ENCODE results near the gene SLC22A15. TPM values are rescaled to one million over a fixed set of nuclear protein-coding genes. Genes with fewer than 3 reads are reported as not detected.

SLC22A15 gene
- total RNA-seq, 1 donor from 2014 or later: 12.0 TPM

GRCh38 chr1:115933625-115934024 lies 42.7 kb upstream of the SLC22A15 start:
- no peaks in the 10 kb centered on the region for H3K27me3 ChIP-seq (ENCODE audit: insufficient read depth, low read length)
- no peaks in the 10 kb centered on the region for H3K27me3 Mint-ChIP-seq (ENCODE audit: low read depth, unreplicated experiment)
- DNase-seq (ENCODE audit: low read depth): no peak
- H4K20me1 ChIP-seq (ENCODE audit: insufficient read depth, low read length): no peaks in the 10 kb centered on the region
- H2AFZ ChIP-seq (ENCODE audit: low read depth, low read length): no peak overlapping the region
- no peaks in the 10 kb centered on the region for H3K4me1 Mint-ChIP-seq (ENCODE audit: low read depth, unreplicated experiment)
- no peak overlapping the region for H3K4me2 ChIP-seq (ENCODE audit: low read length)
- peaks cover 3% of the 10 kb centered on the region for H3K9me3 Mint-ChIP-seq (ENCODE audit: unreplicated experiment)
- no peak overlapping the region for H3K4me3 Mint-ChIP-seq (ENCODE audit: unreplicated experiment)
- no peak overlapping the region for H3K4me3 ChIP-seq (ENCODE audit: insufficient read depth, low read depth, low read length)
- no peak for FAIRE-seq
- no peak overlapping the region for H3K9ac ChIP-seq (ENCODE audit: low read length)
- H3K36me3 Mint-ChIP-seq (ENCODE audit: low read depth, unreplicated experiment): no peaks in the 10 kb centered on the region
- no peaks in the 10 kb centered on the region for H3K79me2 ChIP-seq (ENCODE audit: insufficient read depth, low read length)
- H3K27ac Mint-ChIP-seq (ENCODE audit: unreplicated experiment): no peak overlapping the region
- H3K27ac ChIP-seq (ENCODE audit: low read depth, low read length): no peak overlapping the region
- TF ChIP-seq CTCF (IDR thresholded peaks at IDR 0.05; ENCODE audit: insufficient read depth, low read depth, low read length) (no peak), EZH2 (IDR thresholded peaks at IDR 0.05; ENCODE audit: insufficient read depth, low read length) (no peak)
- no peaks in the 10 kb centered on the region for H3K4me1 ChIP-seq (ENCODE audit: insufficient read depth, low read length)
- H3K9me3 ChIP-seq (ENCODE audit: insufficient read depth, low read depth, low read length): no peaks in the 10 kb centered on the region
- no peaks in the 10 kb centered on the region for H3K36me3 ChIP-seq (ENCODE audit: insufficient read depth, low read length)

- FAIRE-seq (no peak), DNase-seq (ENCODE audit: low read depth) (no peak)
- H3K9me3 Mint-ChIP-seq (ENCODE audit: unreplicated experiment): peaks cover 3% of the 10 kb centered on the region
- no peak overlapping the region for H3K4me3 Mint-ChIP-seq (ENCODE audit: unreplicated experiment)
- Histone ChIP-seq H2AFZ (ENCODE audit: low read depth, low read length) (no peak overlapping the region), H3K9ac (ENCODE audit: low read length) (no peak overlapping the region), H3K79me2 (ENCODE audit: insufficient read depth, low read length) (no peaks in the 10 kb centered on the region), H3K36me3 (ENCODE audit: insufficient read depth, low read length) (no peaks in the 10 kb centered on the region), H4K20me1 (ENCODE audit: insufficient read depth, low read length) (no peaks in the 10 kb centered on the region), H3K4me1 (ENCODE audit: insufficient read depth, low read length) (no peaks in the 10 kb centered on the region), H3K27me3 (ENCODE audit: insufficient read depth, low read length) (no peaks in the 10 kb centered on the region), H3K4me2 (ENCODE audit: low read length) (no peak overlapping the region), H3K27ac (ENCODE audit: low read depth, low read length) (no peak overlapping the region), H3K9me3 (ENCODE audit: insufficient read depth, low read depth, low read length) (no peaks in the 10 kb centered on the region), H3K4me3 (ENCODE audit: insufficient read depth, low read depth, low read length) (no peak overlapping the region)
- no peak overlapping the region for H3K27ac Mint-ChIP-seq (ENCODE audit: unreplicated experiment)
- no peaks in the 10 kb centered on the region for H3K4me1 Mint-ChIP-seq (ENCODE audit: low read depth, unreplicated experiment)
- TF ChIP-seq EZH2 (IDR thresholded peaks at IDR 0.05; ENCODE audit: insufficient read depth, low read length) (no peak), CTCF (IDR thresholded peaks at IDR 0.05; ENCODE audit: insufficient read depth, low read depth, low read length) (no peak)
- no peaks in the 10 kb centered on the region for H3K27me3 Mint-ChIP-seq (ENCODE audit: low read depth, unreplicated experiment)
- no peaks in the 10 kb centered on the region for H3K36me3 Mint-ChIP-seq (ENCODE audit: low read depth, unreplicated experiment)
Observed at GRCh38 chr1:115939455-115939854, 36.9 kb upstream of the SLC22A15 start.

- Histone ChIP-seq H3K9me3 (ENCODE audit: insufficient read depth, low read depth, low read length) (no peaks in the 10 kb centered on the region), H2AFZ (ENCODE audit: low read depth, low read length) (no peak overlapping the region), H3K9ac (ENCODE audit: low read length) (no peak overlapping the region), H4K20me1 (ENCODE audit: insufficient read depth, low read length) (no peaks in the 10 kb centered on the region), H3K27me3 (ENCODE audit: insufficient read depth, low read length) (no peaks in the 10 kb centered on the region), H3K4me3 (ENCODE audit: insufficient read depth, low read depth, low read length) (no peak overlapping the region), H3K4me1 (ENCODE audit: insufficient read depth, low read length) (no peaks in the 10 kb centered on the region), H3K27ac (ENCODE audit: low read depth, low read length) (no peak overlapping the region), H3K79me2 (ENCODE audit: insufficient read depth, low read length) (no peaks in the 10 kb centered on the region), H3K4me2 (ENCODE audit: low read length) (no peak overlapping the region), H3K36me3 (ENCODE audit: insufficient read depth, low read length) (no peaks in the 10 kb centered on the region)
- no peak for TF ChIP-seq EZH2 (IDR thresholded peaks at IDR 0.05; ENCODE audit: insufficient read depth, low read length)
- H3K4me3 Mint-ChIP-seq (ENCODE audit: unreplicated experiment): no peak overlapping the region
- H3K27me3 Mint-ChIP-seq (ENCODE audit: low read depth, unreplicated experiment): no peaks in the 10 kb centered on the region
- H3K36me3 Mint-ChIP-seq (ENCODE audit: low read depth, unreplicated experiment): no peaks in the 10 kb centered on the region
- no peak overlapping the region for H3K27ac Mint-ChIP-seq (ENCODE audit: unreplicated experiment)
- H3K4me1 Mint-ChIP-seq (ENCODE audit: low read depth, unreplicated experiment): no peaks in the 10 kb centered on the region
- H3K9me3 Mint-ChIP-seq (ENCODE audit: unreplicated experiment): no peaks in the 10 kb centered on the region
- no peak for FAIRE-seq
- DNase-seq (ENCODE audit: low read depth): no peak
Observed at GRCh38 chr1:115946116-115946515, 30.2 kb upstream of the SLC22A15 start.

Data from astrocyte (in vitro differentiated cells and primary cell).